Testis (tissue), 2 donors: ENCODE results near the gene NHLRC3.

Experiments used
- POLR2A ChIP-seq: fragments of 450-650 bp; IDR thresholded peaks from one replicate; pipeline ENCODE4 v1.6.1; 2017; ENCODE audit warnings: antibody characterized with exemption, mild to moderate bottlenecking, moderate library complexity
- TF ChIP-seq, protein P1 (sequence below), 3 experiments: fragments of 450-650 bp in 2 of 3; fragments of 200-600 bp in 1 of 3; sonication (generic) in 1 of 3; IDR thresholded peaks; one replicate each; pipeline ENCODE4 v1.5.1; 2016 to 2019; ENCODE audit warnings: antibody characterized with exemption in 3 of 3, mild to moderate bottlenecking in 2 of 3, moderate library complexity in 1 of 3

DNA sequence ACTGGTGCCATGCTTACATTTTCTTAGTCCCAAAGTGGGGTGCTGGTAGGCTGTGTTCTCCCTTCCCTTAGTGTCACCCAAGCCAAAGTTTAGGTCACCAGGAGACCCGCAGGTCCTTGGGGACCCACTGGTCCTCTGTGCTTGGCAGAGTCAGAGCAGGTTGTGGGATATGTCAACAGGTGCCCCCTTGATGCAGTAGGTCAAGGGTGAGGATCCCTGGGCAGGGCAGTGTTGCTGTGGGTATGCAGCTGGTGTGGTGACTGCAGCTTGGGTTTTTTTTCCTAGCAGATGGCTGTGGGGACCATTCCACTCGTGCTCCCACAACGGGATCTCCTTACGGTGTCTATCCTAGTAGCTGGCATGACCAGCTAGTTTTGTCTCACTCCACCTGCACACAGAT lies 23.7 kb downstream of the NHLRC3 start:
- TF ChIP-seq, protein P1, sequence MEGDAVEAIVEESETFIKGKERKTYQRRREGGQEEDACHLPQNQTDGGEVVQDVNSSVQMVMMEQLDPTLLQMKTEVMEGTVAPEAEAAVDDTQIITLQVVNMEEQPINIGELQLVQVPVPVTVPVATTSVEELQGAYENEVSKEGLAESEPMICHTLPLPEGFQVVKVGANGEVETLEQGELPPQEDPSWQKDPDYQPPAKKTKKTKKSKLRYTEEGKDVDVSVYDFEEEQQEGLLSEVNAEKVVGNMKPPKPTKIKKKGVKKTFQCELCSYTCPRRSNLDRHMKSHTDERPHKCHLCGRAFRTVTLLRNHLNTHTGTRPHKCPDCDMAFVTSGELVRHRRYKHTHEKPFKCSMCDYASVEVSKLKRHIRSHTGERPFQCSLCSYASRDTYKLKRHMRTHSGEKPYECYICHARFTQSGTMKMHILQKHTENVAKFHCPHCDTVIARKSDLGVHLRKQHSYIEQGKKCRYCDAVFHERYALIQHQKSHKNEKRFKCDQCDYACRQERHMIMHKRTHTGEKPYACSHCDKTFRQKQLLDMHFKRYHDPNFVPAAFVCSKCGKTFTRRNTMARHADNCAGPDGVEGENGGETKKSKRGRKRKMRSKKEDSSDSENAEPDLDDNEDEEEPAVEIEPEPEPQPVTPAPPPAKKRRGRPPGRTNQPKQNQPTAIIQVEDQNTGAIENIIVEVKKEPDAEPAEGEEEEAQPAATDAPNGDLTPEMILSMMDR (IDR thresholded peaks at IDR 0.05), result no peak
- no peak for TF ChIP-seq POLR2A
